ENCODE data around the gene RPTOR.

The RPTOR gene

DNA sequence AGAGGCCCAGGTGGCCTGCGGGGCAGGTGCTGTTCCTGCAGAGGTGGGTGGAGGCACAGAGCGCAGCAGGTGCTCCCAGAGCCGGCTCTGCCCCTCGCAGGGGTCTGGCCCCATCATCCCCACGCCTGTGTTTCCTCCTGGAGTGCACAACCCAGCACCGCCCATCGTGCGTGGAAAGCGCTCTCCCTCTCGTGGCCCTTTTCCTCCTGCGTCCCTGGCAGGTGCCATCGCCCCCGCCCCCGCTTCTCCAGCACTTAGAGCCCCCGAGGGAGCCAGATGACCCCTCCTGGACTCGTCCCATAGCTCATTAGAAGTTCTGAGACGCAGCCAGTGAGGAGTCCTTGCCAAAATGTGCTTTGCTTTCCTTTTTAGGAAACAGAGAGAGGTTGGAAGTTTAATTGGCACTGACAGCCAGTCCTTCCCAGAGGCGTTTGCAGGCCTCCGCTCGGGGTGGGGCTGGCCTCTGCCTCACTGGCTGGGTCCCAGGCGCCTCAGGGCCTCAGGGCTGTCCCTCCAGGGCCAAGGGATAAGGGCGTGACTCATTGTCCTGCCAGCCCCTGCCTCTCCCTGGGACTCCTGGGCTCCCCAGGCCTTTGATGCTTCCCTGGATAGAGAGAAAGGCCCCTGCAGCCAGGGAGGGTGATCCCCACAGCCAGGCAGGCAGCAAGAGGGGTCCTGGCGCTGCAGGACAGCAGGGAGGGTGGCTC is 414.8 kb downstream of the RPTOR start:
- Mint-ChIP-seq H3K36me3 (peaks cover 61% of the 10 kb centered on the region), H3K9me3 (no peaks in the 10 kb centered on the region), H3K27ac (peak overlapping the region; percentile 61), H3K4me3 (no peak overlapping the region), H3K4me1 (no peaks in the 10 kb centered on the region)
- no peak for DNase-seq (ENCODE audit: low spot score in 2 of 2)
- ATAC-seq: no peak

DNA sequence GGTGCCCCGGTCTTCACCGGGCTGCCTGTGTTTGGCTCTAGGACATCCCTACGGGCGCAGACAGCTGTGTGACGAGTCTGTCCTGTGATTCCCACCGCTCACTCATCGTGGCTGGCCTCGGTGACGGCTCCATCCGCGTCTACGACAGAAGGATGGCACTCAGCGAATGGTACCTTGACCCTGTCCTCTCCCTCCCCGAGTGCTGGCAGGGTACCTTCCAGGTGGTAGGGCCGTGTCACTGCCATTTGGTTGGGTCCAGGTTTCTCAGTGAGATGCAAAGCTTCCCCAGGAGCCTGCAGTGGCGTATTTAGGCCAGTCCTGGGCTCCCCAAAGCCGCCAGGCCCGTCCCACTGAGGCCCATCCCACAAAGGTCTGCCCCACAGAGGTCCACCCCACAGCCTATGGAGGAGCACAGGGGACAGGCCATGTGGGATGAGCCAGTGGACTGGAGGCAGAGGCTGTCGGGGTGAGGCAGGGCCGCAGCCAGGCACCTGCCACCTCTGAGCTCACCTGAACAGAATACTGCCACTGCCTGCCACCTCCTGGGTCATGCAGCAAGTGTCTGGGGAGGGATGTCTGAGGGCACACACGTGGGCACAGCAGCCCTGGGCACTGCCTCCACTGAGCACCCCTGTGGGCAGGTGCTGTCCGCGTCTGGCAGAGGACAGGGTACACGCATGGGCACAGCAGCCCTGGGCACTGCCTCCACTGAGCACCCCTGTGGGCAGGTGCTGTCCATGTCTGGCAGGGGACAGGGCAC is 415.6 kb downstream of the RPTOR start:
- Mint-ChIP-seq H3K36me3 (peaks cover 61% of the 10 kb centered on the region), H3K27ac (no peak overlapping the region), H3K4me3 (no peak overlapping the region), H3K4me1 (no peaks in the 10 kb centered on the region), H3K9me3 (no peaks in the 10 kb centered on the region)
- ATAC-seq (no peak), DNase-seq (ENCODE audit: low spot score in 2 of 2) (no peak)

DNA sequence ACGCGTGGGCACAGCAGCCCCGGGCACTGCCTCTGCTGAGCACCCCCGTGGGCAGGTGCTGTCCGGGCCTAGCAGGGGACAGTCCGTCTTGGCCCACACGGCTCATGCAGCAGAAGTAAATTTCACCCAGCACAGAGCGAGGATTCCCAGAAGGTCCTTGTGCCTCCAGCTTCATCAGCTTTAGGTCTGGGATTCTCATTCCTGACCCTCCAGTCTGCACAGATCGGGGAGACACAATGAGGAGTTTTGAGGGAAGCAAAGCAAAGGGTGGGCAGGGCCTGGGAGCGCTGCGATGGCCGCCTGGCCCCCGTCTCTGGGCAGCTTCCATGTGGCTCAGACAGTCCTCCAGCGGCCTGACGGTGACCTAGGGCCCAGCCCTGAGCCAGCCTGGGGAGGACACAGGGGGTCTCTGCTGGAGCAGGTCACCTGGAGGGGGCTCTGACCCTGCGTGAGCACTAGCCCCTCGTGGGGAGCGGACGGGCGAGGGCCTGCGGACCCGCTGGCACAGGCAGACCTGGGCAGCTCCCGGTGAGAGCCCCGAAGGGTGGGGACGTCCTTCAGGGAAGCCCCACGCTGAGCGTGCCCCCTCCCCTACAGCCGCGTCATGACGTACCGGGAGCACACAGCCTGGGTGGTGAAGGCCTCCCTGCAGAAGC is 416.3 kb downstream of the RPTOR start:
- Mint-ChIP-seq H3K4me3 (no peak overlapping the region), H3K27ac (no peak overlapping the region), H3K4me1 (no peaks in the 10 kb centered on the region), H3K36me3 (peaks cover 64% of the 10 kb centered on the region), H3K9me3 (no peaks in the 10 kb centered on the region)
- ATAC-seq: no peak
- no peak for DNase-seq (ENCODE audit: low spot score in 2 of 2)

DNA sequence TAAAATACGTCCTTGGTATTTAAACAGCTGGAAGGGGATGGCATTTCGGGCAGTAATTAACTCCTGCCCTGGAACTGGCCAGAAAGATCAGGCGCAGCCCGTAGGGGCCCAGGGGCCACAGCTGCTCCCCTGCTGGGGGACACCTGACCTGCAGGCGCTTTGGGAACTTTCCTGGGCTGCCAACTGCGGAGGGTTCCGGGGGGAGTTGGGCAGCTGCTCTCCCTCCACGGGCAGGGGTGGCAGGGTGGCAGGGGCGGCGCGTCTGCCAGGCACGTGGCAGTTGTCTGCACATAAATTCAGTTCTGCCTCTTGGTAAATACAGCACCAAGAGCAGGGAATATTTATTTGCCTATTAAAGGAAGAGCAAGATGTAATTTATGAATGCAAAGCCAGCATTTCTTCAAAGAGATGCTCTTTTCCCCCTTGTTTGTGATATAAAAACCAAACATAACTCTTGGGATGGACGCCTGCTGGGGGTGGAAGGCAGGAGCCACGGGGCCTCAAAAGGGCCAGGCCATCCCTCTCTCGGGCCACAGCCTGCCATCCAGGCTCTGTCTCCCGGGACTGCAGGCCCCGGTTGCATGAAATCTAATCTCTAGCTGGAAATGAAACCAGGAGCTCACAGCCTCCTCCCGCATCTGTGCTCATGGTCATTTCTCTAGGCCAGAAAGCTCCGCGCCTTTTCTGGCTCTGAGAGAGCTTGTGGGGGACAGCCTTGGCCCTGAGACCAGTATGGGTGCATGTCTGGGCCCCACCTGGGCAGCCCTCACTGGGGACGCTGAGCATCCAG is 417.1 kb downstream of the RPTOR start:
- Mint-ChIP-seq H3K9me3 (no peaks in the 10 kb centered on the region), H3K4me1 (no peaks in the 10 kb centered on the region), H3K4me3 (no peak overlapping the region), H3K36me3 (peaks cover 68% of the 10 kb centered on the region), H3K27ac (peak overlapping the region; percentile 14)
- DNase-seq (ENCODE audit: low spot score in 2 of 2) (no peak), ATAC-seq (no peak)

DNA sequence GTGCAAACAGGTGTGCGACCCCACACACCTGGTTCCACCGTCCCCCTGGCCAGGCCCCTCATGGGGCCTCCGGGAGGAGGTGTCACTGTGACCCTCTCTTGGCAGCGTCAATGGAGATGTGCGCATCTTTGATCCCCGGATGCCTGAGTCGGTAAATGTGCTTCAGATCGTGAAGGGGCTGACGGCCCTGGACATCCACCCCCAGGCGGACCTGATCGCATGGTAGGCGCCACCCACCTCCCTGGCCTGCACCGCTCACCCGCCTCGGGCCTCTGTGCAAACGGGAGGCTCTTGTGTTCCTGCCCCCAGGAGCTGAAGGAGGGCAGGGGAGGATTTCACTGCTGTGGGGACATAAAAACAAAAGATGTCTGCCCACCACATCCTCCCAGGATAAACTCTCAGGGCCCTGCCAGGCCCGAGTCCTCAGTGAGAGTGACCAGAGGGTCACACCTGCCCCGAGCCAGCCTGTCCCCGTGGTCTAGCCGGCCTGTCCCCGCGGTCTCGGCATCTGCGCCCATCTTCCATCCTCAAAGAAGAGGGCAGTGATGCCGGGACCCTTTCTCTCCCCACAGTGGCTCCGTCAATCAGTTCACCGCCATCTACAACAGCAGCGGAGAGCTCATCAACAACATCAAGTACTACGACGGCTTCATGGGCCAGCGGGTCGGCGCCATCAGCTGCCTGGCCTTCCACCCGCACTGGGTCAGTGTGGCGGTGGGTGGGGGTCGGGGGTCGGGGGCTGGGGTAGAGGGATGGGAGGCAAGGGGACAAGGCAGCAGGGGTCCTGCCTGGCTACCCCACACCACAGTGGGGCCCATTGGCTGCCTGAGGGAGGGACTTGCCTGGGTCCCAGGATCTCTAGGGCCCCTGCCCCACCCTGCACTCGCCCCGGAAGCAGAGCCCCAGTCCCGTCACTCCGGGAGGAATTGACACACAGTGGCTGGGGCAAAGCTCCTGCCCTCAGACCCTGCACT is 418.0 kb downstream of the RPTOR start:
- Mint-ChIP-seq H3K36me3 (peaks cover 71% of the 10 kb centered on the region), H3K4me3 (no peak overlapping the region), H3K27ac (peak overlapping the region; percentile 14), H3K4me1 (no peaks in the 10 kb centered on the region), H3K9me3 (no peaks in the 10 kb centered on the region)
- DNase-seq (ENCODE audit: low spot score in 2 of 2): no peak
- ATAC-seq: no peak

DNA sequence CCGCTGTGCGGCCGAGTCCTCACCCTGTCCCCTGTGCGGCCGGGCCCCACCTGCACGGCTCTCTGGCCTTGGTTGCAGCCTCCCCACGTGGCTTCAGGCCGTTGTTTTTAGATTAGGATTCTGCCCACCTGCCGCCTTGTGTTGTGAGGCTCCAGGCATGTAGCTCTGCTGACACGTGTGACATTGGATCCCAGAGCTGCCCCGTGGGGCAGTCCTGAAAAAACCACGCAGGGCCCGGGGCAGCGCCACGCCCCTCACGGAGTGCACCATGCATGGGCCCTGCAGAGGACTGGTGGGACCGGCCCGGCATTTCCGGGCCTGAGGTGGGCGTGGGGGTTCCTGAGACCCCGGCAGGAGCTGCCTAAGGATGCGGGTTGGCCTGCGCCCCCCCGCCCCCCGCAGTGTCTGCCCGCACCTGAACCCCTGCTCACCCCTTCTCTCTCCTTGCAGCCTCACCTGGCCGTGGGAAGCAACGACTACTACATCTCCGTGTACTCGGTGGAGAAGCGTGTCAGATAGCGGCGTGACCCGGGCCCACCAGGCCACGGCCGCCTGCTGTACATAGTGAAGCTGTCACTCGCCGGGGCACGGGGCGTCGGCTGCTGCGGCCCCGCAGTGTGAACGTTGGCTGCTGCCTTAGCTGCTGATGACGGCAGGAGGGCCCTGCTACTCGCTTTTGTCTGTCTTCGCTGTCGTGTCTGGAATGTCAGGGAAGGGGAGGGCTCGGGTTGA is 419.3 kb downstream of the RPTOR start:
- Mint-ChIP-seq H3K36me3 (peaks cover 73% of the 10 kb centered on the region), H3K27ac (peak overlapping the region; percentile 63), H3K9me3 (no peaks in the 10 kb centered on the region), H3K4me3 (no peak overlapping the region), H3K4me1 (no peaks in the 10 kb centered on the region)
- no peak for DNase-seq (ENCODE audit: low spot score in 2 of 2)
- ATAC-seq: no peak

DNA sequence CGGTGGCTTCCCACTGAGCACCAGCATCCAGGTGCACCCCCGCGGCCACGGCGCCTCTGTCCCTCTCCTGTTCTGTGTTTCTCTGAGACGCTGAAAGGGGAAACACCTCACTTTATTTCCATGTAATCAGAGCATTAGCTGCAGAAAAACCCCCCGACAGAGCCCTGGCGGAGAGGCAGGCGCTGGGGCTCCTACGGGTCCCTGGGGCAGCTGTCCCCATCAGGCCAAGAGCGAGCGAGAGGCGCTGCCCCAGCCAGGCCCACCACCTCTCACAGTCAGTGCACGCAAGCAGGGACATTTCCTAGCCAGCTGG is 419.9 kb downstream of the RPTOR start:
- no peaks in the 10 kb centered on the region for H3K9me3 Mint-ChIP-seq
- H3K36me3 Mint-ChIP-seq: peaks cover 77% of the 10 kb centered on the region
- peak overlapping the region; percentile 63 for H3K27ac Mint-ChIP-seq
- ATAC-seq: no peak
- H3K4me3 Mint-ChIP-seq: no peak overlapping the region
- no peak for DNase-seq (ENCODE audit: low spot score in 2 of 2)
- no peaks in the 10 kb centered on the region for H3K4me1 Mint-ChIP-seq

DNA sequence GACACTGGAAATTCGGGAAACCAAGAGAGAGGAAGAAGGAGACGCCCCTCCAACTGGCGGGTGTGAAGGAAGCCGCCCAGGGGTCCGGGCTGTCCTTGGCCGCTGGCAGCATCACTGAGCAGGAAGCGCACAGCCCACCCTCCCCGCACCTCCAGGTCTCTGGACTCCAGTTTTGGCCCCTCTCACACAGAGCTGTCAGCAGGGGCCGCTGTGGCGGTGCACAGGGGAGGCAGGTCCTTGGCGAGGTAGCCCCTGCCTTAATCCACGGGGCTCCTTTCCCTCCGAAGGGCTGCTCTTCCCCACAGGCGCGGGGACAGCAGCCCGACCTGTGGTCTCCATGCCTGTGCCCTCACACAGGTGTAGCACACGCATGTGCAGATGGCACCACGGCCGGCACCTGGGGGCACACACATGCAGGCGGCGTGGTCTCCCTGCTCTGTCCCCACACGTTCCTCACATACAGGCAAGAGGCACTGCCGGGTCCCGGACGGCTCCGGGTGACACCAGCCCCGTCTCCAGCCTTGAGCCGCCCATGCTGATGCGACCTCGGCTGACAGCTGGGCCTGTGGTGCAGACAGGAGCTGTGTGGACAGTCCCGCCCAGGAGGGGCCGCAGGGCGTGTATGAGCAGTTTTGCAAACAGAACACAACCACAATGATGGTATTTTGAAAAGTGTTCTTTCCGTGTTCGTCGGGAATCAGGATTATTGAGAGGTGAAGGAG is 420.4 kb downstream of the RPTOR start:
- Mint-ChIP-seq H3K4me1 (peaks cover 1% of the 10 kb centered on the region), H3K4me3 (no peak overlapping the region), H3K27ac (peak overlapping the region; percentile 80), H3K36me3 (peaks cover 82% of the 10 kb centered on the region), H3K9me3 (no peaks in the 10 kb centered on the region)
- ATAC-seq (no peak), DNase-seq (ENCODE audit: low spot score in 2 of 2) (no peak)

DNA sequence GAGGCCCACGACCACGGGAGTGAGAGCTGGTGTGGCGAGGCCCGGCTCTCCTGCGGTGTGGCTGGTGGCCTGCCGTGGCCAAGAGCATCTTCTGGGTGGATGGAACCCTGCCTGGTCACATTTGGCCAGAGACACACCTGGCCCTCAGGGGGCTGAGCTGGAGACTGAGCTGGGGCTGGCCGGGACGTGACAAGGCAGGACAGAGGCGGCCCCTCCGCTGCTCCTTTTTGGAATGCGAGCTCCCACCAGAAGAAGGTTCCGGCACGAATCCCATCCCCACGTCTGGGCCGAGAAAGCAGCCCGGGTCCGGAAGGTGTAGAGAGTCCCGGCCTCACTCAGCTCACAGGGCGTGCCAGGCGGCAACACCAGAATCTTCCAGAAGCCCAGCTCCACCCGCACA is 421.0 kb downstream of the RPTOR start:
- Mint-ChIP-seq H3K4me1 (peaks cover 7% of the 10 kb centered on the region), H3K36me3 (peaks cover 87% of the 10 kb centered on the region), H3K9me3 (no peaks in the 10 kb centered on the region), H3K4me3 (no peak overlapping the region), H3K27ac (peak overlapping the region; percentile 80)
- ATAC-seq (no peak), DNase-seq (ENCODE audit: low spot score in 2 of 2) (no peak)

DNA sequence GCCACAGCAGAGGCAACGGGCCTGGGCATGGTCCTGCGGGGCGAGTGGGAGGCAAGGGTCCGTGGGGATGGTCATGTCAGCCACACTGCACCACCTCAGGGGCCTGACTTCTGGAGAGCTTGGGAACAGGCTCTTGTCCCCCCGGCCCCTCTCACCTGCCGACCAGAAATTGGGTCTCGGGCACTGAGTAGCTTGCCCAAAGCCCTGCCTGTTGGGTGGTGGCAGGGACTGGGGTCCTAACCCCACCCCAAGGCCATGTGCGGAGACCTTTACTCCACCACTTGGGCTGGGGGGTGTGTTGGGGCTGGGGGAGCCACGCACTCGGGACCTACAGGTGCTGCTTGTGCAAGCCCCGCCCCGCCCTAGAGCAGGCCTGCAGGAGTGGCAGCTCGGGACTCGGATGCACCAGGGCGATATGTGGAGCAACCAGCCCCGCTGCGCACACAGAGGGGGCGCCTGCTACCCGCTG is 422.8 kb downstream of the RPTOR start:
- peaks cover 8% of the 10 kb centered on the region for H3K4me1 Mint-ChIP-seq
- ATAC-seq (no peak), DNase-seq (ENCODE audit: low spot score in 2 of 2) (no peak)
- H3K36me3 Mint-ChIP-seq: peaks cover 84% of the 10 kb centered on the region
- H3K9me3 Mint-ChIP-seq: no peaks in the 10 kb centered on the region
- H3K4me3 Mint-ChIP-seq: no peak overlapping the region
- H3K27ac Mint-ChIP-seq: peak overlapping the region; percentile 88

DNA sequence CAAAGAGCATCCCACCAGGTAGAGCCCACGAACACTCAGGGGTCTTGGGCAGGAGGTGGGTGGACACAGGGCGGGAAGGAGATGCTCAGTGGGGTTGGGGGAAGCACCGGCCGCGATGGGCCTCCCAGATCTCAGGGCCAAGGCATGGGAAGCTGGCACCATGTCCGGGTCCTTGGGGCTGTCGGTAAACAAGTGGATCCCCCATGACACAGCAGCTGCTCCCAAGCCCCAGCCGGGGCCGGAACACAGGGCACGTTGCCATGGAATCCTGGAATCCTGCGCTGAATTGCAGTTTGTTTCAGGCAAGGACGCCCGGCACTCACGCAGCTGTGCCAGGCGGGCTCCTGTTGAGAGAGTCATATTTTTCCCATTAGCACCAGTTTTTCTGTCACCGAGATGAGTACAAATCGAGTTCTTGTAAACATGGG is 424.0 kb downstream of the RPTOR start:
- H3K27ac Mint-ChIP-seq: peak overlapping the region; percentile 88

DNA sequence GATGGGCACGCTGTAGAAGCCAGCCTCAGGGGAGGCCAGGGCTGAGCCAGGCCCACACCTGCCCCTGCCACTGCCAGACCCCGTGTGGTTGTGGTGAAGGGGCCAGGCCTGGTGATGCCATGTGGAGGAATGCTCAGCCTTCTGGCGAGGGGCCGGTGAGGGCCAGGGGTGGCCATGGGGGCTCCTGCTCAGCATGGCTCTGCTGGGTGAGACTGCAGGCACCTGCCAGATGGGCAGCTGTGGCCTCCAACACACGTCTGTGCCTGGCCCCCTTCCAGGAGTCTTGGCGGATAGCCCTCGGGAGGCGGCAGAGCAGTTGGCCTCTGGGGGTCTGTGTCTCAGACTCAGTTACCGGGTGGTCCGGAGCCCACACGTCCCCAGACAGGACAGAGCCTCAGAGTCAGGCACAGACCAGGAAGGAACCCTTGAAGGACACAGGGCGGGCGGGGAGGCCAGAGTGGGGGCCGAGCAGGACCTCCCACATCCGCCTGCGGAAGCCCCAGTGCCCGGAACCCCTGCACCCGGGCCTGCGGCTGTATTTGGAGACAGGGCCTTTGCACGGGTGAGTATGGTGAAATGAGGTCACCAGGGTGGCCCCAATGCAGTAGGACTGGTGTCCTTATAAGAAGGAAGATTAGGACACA is 424.5 kb downstream of the RPTOR start:
- peak overlapping the region; percentile 88 for H3K27ac Mint-ChIP-seq
- H3K36me3 Mint-ChIP-seq: peaks cover 75% of the 10 kb centered on the region
- peaks cover 8% of the 10 kb centered on the region for H3K4me1 Mint-ChIP-seq
- DNase-seq (ENCODE audit: low spot score in 2 of 2) (no peak), ATAC-seq (peak; percentile 8)
- H3K4me3 Mint-ChIP-seq: no peak overlapping the region
- no peaks in the 10 kb centered on the region for H3K9me3 Mint-ChIP-seq

More for the DNA sequence above, 424.0 kb downstream of the RPTOR start:
- H3K9me3 Mint-ChIP-seq: no peaks in the 10 kb centered on the region
- ATAC-seq (no peak), DNase-seq (ENCODE audit: low spot score in 2 of 2) (no peak)
- H3K4me3 Mint-ChIP-seq: no peak overlapping the region
- peaks cover 8% of the 10 kb centered on the region for H3K4me1 Mint-ChIP-seq
- H3K36me3 Mint-ChIP-seq: peaks cover 80% of the 10 kb centered on the region

DNA sequence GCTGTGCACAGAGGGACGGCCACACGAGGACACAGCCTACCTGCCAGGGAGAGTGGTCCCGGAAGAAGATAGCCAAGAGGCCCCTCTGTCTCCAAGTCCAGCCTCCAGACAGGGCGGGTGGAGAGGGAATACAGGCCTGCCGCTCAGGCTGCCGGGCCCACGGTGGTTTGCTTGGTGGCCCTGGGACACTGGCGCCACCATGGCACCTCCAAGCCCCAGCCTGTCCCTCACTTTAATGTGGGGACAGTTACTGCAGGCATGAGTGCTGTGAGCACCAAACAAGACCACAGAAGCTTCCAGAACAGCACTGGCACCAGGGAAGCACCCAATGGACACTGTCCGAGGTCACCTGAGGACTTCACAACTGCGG is 425.0 kb downstream of the RPTOR start:
- no peak for ATAC-seq
- Mint-ChIP-seq H3K4me3 (no peak overlapping the region), H3K9me3 (no peaks in the 10 kb centered on the region), H3K36me3 (peaks cover 70% of the 10 kb centered on the region), H3K4me1 (peaks cover 8% of the 10 kb centered on the region), H3K27ac (peak overlapping the region; percentile 88)
- no peak for DNase-seq (ENCODE audit: low spot score in 2 of 2)

All from stimulated activated effector memory CD8-positive, alpha-beta T cell treated with anti-CD3 and anti-CD28 coated beads, Interleukin-12 subunit alpha, Interleukin-12 subunit beta, amount 100 ng/mL, for 72 hours (primary cell).